Measurements from ENCODE around the gene TMEM237.

DNA sequence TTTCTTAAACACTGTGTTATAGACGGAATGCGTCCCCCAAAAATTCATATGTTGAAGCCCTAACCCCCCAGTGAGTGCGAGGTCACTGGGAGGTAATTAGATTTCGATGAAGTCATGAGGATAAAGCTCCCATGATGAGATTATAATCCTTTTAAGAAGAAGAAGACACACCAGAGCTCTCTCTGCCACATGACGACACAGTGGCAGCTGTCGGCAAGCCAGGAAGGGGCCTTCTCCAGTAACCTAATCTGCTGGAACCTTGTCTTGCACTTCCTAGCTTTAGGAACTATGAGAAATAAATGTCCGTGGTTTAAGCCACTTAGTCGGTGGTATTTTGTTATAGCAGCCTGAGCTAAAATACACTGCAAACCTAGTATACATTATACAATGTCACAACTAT is 12.3 kb downstream of the TMEM237 start:
- TF ChIP-seq POLR2AphosphoS5 (IDR thresholded peaks at IDR 0.05; ENCODE audit: borderline replicate concordance, low read depth, low read length) = no peak
- no peak for TF ChIP-seq EZH2 (IDR thresholded peaks at IDR 0.05)

Data from SK-N-MC (cell line).